Psoas muscle (tissue), 8 donors: ENCODE measurements around the gene AP2B1. TPM values are rescaled to one million over a fixed set of nuclear protein-coding genes. Genes with fewer than 3 reads are reported as not detected.

Experiments
- ATAC-seq, 4 donors: fragments of 200-7000 bp; cut with Tn5 transposase; one replicate each; pipeline ENCODE4 v1.9.1; 2020; ENCODE audit warnings: moderate library complexity in 3 of 4, mild to moderate bottlenecking in 2 of 4
- DNase-seq, 2 donors: peaks; one replicate each; pipeline ENCODE4 v3.0.0-alpha.2; 2020
- H3K27ac ChIP-seq: fragments of 200-600 bp; one replicate; pipeline ENCODE4 v1.8.0; 2022
- H3K27me3 ChIP-seq, 3 donors: fragments of 200-600 bp in 1 of 3; one replicate each; pipeline versions ENCODE4 v1.6.1 to v1.8.0; 2013 to 2022; ENCODE audit warnings: low read length in 2 of 3, mild to moderate bottlenecking in 2 of 3, moderate library complexity in 1 of 3; ENCODE audit not compliant: insufficient read depth in 3 of 3
- H3K36me3 ChIP-seq, 2 donors: fragments of 200-600 bp in 1 of 2; one replicate each; pipeline versions ENCODE4 v1.6.1 to v1.8.0; 2013 to 2022; ENCODE audit warnings: low read depth in 1 of 2, mild to moderate bottlenecking in 1 of 2, moderate library complexity in 1 of 2; ENCODE audit not compliant: insufficient read depth in 1 of 2
- H3K4me1 ChIP-seq: fragments of 200-600 bp; one replicate; pipeline ENCODE4 v1.8.0; 2022
- H3K4me3 ChIP-seq: fragments of 200-600 bp; one replicate; pipeline ENCODE4 v1.8.0; 2022; ENCODE audit warnings: mild to moderate bottlenecking
- H3K9me3 ChIP-seq: fragments of 200-600 bp; one replicate; pipeline ENCODE4 v1.8.0; 2022
- CTCF ChIP-seq: fragments of 200-600 bp; IDR thresholded peaks from one replicate; pipeline ENCODE4 v1.8.0; 2022; ENCODE audit warnings: antibody characterized with exemption
- WGBS, 3 donors: extraction: QIAGEN DNeasy Blood & Tissue Kit; methylation state at CpG; one replicate each; pipeline versions ENCODE4 v1.1.6 to v1.1.7; 2013; 5-methylcytosine and 5-hydroxymethylcytosine counted together
- intact Hi-C, 2 donors: fragments of 100-400 bp; cut with DNase I; formaldehyde crosslinking; loops; one replicate each; pipeline versions ENCODE4 v1.11.0 to v1.14.2; 2022
- polyA plus RNA-seq, 3 donors: library from polyadenylated mRNA; stranded (reverse); fragments of 200-250 nt; gene quantifications; one replicate each; pipeline ENCODE4 v1.2.3, GENCODE V29; 2013
- total RNA-seq, 4 donors: library from RNA; stranded (reverse); fragmentation: NEBNext Ultra II Directional in 2 of 4; extraction: Animal tissue kit (Norgen Biotek cat#: 25700) in 2 of 4; gene quantifications; one replicate each; pipeline versions ENCODE4 v1.2.1 to v1.2.4, GENCODE V29; 2021 to 2023
- donor health status: healthy with polysubstance abuse.
- donor health status: DM: no; HTN: no; CAD: no; lungs with moderate emphysema.
- donor health status: Bipolar disorder and iron deficiency.
- donor health status: healthy.
- donor health status: DM: yes; HTN: yes; CAD: no.
- donor health status: DM: no; HTN: no; CAD: no.
- donor health status: DM: no; HTN: no; CAD: no.
- donor health status: DM: yes; HTN: yes; CAD: no.

Gene AP2B1
- total and polyA plus RNA-seq, 7 donors, result 20.0 to 92.4 (median 63.2) TPM

DNA sequence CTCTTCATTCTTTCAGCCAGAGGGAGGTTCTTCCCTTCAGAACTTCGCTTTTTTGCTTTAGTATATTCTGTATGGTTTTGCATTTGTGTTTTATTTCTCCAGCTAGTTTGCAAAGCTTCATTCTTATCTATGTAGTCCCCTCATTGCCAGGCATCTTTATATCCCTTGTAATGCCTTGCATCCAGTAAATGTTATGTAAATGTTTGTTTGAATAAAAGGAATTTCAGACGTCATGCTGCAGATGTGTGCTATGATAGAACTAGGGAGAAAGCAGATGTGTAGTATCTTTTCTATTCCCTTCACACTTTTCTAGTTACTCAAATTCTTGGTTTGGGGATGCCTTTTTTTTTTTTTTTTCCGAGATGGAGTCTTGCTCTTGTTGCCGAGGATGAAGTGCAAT is 81.7 kb downstream of the AP2B1 start:
- no peaks in the 10 kb centered on the region for H3K4me1 ChIP-seq
- TF ChIP-seq CTCF, result no peak
- DNase-seq, result no peak
- H3K36me3 ChIP-seq, result peaks cover 4 to 64% of the 10 kb centered on the region in 2 donors
- H3K27ac ChIP-seq, result no peak overlapping the region
- no peaks in the 10 kb centered on the region for H3K27me3 ChIP-seq
- intact Hi-C loops, result no loop called here
- no peak overlapping the region for H3K4me3 ChIP-seq
- H3K9me3 ChIP-seq, result no peaks in the 10 kb centered on the region
- no peak for ATAC-seq
- 87 to 94% (median 87%) methylated on average over 4 of the region's 4 CpGs for WGBS, 3 donors

DNA sequence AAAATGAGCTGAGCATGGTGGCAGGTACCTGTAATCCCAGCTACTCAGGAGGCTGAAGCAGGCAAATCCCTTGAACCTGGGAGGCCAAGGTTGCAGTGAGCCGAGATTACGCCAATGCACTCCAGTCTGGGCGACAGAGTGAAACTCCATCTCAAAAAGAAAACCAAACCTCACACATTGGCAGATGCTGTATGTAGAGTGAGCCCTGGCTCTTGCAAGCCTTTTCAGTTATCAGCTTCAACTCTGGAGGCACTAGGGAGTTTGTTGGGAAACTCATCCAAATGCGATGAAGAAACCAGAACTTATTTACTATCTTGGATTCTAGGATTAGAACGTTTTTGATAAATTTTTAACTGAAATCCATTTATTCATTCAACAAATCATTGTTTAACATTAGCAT is 87.4 kb downstream of the AP2B1 start:
- H3K27me3 ChIP-seq, result no peaks in the 10 kb centered on the region
- H3K4me3 ChIP-seq, result no peak overlapping the region
- H3K4me1 ChIP-seq, result no peaks in the 10 kb centered on the region
- no peaks in the 10 kb centered on the region for H3K9me3 ChIP-seq
- TF ChIP-seq CTCF, result no peak
- no peak for DNase-seq
- no peak for ATAC-seq
- intact Hi-C loops, result no loop called here
- H3K36me3 ChIP-seq, result peaks cover 8 to 81% of the 10 kb centered on the region in 2 donors
- 80 to 86% (median 82%) methylated on average over 5 of the region's 5 CpGs for WGBS, 3 donors
- H3K27ac ChIP-seq, result no peak overlapping the region

GRCh38 chr17:35676441-35676840 is 89.3 kb downstream of the AP2B1 start:
- TF ChIP-seq CTCF, result no peak
- Histone ChIP-seq H3K27me3 (no peaks in the 10 kb centered on the region), H3K4me1 (no peaks in the 10 kb centered on the region), H3K36me3 (peaks cover 8 to 83% of the 10 kb centered on the region in 2 donors), H3K27ac (no peak overlapping the region), H3K9me3 (no peaks in the 10 kb centered on the region), H3K4me3 (no peak overlapping the region)
- 91 to 94% (median 93%) methylated on average over 2 of the region's 2 CpGs for WGBS, 3 donors
- intact Hi-C loops, result no loop called here
- ATAC-seq (no peak), DNase-seq (no peak)

GRCh38 chr17:35679007-35679682 is 92.0 kb downstream of the AP2B1 start:
- no peak for DNase-seq
- H3K4me3 ChIP-seq, result no peak overlapping the region
- WGBS, 3 donors, result 83 to 89% (median 84%) methylated on average over 2 of the region's 2 CpGs

More at GRCh38 chr17:35679007-35679682, 92.0 kb downstream of the AP2B1 start:
- intact Hi-C loops, result no loop called here
- H3K36me3 ChIP-seq, result peaks cover 2 to 83% of the 10 kb centered on the region in 2 donors
- H3K4me1 ChIP-seq, result no peaks in the 10 kb centered on the region
- TF ChIP-seq CTCF, result no peak
- H3K9me3 ChIP-seq, result no peaks in the 10 kb centered on the region
- H3K27me3 ChIP-seq, result no peaks in the 10 kb centered on the region
- H3K27ac ChIP-seq, result no peak overlapping the region
- ATAC-seq, result no peak
